OCI-LY7 (cell line): ENCODE results near the gene ARHGEF17.

Source experiments
- EZH2phosphoT487 ChIP-seq: fragments of 200-600 bp; sonication (generic); IDR thresholded peaks from 2 replicates; pipeline ENCODE4 v1.6.1; 2018; ENCODE audit warnings: low read depth, borderline replicate concordance, mild to moderate bottlenecking, mixed run types, antibody characterized with exemption, low read length, moderate library complexity, mixed read lengths
- TF ChIP-seq, protein P1 (sequence below): fragments of 200-600 bp; sonication (generic); conservative IDR thresholded peaks from 2 replicates; pipeline ENCODE4 v1.5.1; 2014; ENCODE audit warnings: mild to moderate bottlenecking, antibody characterized with exemption, low read length, moderate library complexity, mixed read lengths

DNA sequence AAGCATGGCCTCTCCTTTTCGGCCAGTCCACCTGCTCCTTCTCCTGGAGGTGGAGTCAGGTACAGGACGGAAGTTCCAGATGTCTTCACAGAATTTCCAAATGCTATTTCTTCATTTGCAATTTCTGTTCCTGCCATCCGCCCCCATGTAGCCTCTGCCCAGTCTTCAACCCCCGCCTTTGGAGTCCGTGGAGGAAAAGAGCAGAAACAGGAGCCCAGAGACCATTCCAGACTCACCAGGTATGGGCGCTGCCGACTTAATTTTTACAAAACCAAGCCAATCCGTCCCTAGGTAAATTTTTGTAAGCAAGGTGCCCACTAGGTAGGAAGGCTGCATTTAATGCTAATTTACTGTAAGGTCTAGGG lies 97.1 kb downstream of the ARHGEF17 start:
- TF ChIP-seq, protein P1, sequence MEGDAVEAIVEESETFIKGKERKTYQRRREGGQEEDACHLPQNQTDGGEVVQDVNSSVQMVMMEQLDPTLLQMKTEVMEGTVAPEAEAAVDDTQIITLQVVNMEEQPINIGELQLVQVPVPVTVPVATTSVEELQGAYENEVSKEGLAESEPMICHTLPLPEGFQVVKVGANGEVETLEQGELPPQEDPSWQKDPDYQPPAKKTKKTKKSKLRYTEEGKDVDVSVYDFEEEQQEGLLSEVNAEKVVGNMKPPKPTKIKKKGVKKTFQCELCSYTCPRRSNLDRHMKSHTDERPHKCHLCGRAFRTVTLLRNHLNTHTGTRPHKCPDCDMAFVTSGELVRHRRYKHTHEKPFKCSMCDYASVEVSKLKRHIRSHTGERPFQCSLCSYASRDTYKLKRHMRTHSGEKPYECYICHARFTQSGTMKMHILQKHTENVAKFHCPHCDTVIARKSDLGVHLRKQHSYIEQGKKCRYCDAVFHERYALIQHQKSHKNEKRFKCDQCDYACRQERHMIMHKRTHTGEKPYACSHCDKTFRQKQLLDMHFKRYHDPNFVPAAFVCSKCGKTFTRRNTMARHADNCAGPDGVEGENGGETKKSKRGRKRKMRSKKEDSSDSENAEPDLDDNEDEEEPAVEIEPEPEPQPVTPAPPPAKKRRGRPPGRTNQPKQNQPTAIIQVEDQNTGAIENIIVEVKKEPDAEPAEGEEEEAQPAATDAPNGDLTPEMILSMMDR: no peak
- TF ChIP-seq EZH2phosphoT487: no peak
